NB4 (cell line): Measurements from ENCODE around the gene CLEC18C.
"Not testable (repeated sequence)": the region's sequence is repeated elsewhere in the genome, so short reads cannot be mapped to it uniquely, and the experiment has no call there.

Source experiments
- DNase-seq: peaks from one replicate; pipeline ENCODE4 v3.0.0; 2010; ENCODE audit warnings: low read depth
- H3K4me3 ChIP-seq: one replicate; pipeline ENCODE4 v1.5.1; 2011; ENCODE audit warnings: mild to moderate bottlenecking, low read depth, low read length, moderate library complexity
- MYC ChIP-seq: IDR thresholded peaks from 2 replicates; pipeline ENCODE4 v1.6.1; 2011; ENCODE audit warnings: low read depth, low read length
- POLR2A ChIP-seq: IDR thresholded peaks from 2 replicates; pipeline ENCODE4 v1.6.1; 2011; ENCODE audit warnings: mild to moderate bottlenecking; ENCODE audit not compliant: insufficient read length; ENCODE audit errors: extremely low read depth
- TF ChIP-seq, protein P1 (sequence below): IDR thresholded peaks from one replicate; pipeline ENCODE4 v1.5.1; 2012; ENCODE audit warnings: low read depth, low read length
- TF ChIP-seq, protein P2 (sequence below): IDR thresholded peaks from 2 replicates; pipeline ENCODE4 v1.6.1; 2011; ENCODE audit warnings: low read depth, low read length

Gene CLEC18C

DNA sequence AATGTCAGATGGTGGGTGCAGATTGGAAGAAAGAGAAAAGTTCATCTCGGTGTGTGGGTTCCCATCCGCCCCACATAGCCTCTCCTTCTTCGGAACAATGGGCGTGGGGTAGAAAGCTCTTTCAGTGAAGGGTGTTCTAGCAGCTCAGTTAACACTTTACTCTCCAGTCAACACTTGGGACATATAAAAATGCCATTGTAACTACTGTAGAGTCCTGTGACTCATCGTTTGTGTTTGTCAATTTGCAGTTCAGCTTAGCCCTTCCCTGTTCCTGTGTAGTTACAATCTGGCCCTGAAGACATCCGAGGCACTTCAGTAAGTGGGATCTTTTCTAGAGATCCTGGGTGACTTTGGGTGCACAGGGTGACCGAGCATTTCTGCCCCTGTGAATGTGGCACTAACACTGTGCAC lies 11.5 kb upstream of the CLEC18C start:
- no peak overlapping the region for H3K4me3 ChIP-seq
- TF ChIP-seq, protein P1, sequence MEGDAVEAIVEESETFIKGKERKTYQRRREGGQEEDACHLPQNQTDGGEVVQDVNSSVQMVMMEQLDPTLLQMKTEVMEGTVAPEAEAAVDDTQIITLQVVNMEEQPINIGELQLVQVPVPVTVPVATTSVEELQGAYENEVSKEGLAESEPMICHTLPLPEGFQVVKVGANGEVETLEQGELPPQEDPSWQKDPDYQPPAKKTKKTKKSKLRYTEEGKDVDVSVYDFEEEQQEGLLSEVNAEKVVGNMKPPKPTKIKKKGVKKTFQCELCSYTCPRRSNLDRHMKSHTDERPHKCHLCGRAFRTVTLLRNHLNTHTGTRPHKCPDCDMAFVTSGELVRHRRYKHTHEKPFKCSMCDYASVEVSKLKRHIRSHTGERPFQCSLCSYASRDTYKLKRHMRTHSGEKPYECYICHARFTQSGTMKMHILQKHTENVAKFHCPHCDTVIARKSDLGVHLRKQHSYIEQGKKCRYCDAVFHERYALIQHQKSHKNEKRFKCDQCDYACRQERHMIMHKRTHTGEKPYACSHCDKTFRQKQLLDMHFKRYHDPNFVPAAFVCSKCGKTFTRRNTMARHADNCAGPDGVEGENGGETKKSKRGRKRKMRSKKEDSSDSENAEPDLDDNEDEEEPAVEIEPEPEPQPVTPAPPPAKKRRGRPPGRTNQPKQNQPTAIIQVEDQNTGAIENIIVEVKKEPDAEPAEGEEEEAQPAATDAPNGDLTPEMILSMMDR = no peak
- no peak for TF ChIP-seq MYC
- TF ChIP-seq POLR2A = no peak
- TF ChIP-seq, protein P2, sequence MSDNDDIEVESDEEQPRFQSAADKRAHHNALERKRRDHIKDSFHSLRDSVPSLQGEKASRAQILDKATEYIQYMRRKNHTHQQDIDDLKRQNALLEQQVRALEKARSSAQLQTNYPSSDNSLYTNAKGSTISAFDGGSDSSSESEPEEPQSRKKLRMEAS = no peak
- DNase-seq = peak; percentile 34

DNA sequence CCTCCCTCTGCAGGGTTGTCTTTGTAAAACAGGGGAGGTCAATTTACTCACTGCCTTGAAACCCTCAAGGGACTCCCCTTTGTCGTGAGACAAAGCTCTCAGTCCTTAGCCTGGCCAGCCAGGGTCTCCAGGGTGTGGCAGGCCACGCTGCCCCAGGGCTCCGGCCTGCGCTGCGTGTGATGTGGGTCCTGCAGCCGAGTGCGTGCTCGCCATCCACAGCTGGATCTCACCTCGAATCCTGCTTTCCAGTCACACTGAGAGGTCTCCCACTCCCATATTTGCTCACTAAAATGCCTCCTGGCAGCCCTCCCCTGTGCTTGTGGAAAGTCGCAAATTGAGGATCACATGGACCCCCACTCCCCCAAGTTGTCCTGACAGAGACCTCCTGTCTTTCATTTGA lies 10.0 kb upstream of the CLEC18C start:
- no peak overlapping the region for H3K4me3 ChIP-seq
- no peak for DNase-seq
- TF ChIP-seq POLR2A (no peak), MYC (no peak)
- TF ChIP-seq, protein P1 = no peak
- TF ChIP-seq, protein P2 = no peak

DNA sequence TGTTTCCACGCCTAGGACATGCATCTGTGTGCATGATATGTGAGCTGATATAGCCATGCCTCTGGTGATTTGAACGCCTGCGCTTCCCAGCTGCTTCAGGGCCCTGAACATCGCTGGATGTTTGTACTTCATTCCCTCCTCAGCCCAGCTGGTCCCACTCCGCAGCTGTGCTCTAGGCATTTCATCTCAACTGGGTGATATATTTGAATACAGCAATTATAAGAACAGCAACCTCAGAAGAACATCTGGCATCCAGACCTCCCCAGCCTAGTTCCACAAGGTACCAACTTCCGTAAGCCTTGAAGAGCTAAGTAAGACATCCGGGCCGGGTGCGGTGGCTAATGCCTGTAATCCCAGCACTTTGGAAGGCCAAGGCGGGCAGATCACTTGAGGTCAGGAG lies 6.9 kb upstream of the CLEC18C start:
- not testable (repeated sequence) for H3K4me3 ChIP-seq, DNase-seq

DNA sequence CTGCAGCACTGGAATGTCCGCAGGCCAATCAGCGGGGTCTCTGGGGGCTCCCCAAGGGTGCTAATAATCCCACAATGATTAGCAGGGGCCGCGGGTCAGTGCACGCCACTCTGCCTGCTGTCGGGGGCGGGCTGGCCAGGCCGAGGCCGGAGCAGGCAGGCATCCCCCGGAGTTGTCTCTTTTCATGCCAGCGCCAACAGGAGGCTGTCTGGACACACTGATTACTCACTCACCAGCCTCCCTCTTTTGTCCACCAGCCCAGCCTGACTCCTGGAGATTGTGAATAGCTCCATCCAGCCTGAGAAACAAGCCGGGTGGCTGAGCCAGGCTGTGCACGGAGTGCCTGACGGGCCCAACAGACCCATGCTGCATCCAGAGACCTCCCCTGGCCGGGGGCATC lies 329 bp downstream of the CLEC18C start:
- H3K4me3 ChIP-seq, DNase-seq: not testable (repeated sequence)

DNA sequence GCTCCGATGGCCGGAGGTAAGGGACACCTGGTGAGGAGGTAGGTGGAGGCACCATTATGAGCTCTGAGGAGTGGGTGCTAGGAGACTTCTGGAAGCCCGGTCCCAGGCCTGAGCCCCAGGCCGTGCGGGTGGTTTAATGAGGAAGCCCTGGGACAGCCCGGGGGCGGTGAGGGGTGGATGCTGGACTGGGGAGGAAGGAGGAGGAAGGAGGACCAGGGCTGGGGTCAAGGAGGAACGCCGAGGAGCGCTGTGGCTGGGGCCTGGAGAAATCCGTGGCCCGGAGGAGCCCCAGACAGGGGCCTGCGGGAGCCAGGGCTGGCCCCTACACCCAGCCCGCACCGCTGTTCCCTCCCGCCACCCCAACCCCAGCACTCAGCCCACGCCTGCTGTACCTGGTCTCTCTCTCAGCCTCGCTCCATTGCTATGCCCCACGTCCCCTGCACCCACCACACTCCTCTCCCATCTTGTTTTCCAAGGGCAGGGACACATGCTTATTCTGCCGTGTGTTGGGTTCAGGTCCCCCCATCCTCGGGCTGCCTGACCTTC lies 873 bp downstream of the CLEC18C start:
- not testable (repeated sequence) for H3K4me3 ChIP-seq, DNase-seq

DNA sequence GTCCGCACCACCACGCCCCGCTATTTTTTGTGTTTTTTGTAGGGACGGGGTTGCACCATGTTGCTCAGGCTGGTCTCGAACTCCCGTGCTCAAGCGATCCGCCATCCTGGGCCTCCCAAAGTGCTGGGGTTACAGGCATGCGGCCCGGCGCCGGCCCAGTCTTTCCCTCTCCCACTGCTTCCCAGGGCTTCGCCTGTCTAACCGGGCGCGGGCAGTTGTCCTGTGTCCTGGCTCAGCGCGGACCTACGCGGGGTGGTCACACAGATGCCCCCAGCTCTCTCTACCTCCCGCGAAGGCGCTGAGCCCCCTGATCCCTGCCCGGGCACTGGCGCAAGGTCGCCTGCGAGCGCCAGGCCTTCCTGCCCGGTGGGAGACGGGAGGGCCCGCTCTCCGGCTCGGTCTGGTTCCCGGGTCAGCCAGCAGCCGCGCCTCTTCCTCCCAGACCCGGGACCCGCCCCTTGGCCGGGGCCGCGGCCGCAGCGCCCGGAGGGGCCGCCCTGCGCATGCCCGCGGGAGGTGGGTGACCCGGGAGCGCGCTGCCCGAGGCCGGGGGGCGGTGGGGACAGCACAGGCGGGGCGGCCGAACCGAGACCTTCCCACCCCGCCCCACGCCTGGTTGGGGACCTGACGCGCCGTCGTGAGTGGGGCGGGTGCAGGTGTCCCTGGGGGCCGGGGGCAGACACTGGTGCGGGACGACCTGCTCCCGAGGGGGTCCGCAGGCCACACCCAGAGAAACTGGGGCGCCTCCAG lies 14.4 kb downstream of the CLEC18C start:
- not testable (repeated sequence) for DNase-seq, H3K4me3 ChIP-seq

DNA sequence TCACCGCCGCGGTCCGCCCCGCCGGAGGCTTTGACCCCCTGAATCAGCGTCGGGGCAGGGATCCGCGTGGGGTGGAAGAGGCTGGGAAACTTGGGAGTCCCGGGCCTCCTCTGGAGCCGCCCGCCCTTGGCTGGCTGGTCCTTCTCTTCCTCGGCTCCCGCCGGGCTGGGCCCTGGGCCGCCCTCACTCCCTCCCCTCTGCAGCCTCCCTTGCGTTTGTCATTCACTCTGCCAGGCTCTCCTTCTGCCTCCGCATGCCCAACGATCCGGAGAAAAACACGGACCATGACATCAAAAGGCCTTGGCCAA lies 15.0 kb downstream of the CLEC18C start:
- not testable (repeated sequence) for H3K4me3 ChIP-seq, DNase-seq

DNA sequence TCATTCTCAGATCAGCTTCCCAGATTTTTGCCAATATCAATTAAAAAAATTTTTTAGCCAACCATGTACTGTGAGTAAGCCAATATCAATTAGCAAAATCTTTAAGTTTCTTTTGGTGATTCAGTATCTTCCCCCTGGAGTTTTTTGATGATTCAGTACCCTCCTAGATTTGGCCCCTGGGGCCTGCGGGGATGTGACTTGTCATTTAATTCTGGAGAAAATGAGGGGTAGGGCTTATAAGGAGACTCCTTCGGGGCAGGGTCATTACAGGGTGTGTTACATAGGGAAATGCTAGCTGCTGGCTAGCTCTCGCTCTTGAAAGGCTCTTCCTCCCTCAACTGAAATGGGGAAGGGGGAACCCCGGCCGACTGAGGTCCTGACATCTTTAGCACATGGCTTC lies 17.0 kb downstream of the CLEC18C start:
- H3K4me3 ChIP-seq, DNase-seq: not testable (repeated sequence)

DNA sequence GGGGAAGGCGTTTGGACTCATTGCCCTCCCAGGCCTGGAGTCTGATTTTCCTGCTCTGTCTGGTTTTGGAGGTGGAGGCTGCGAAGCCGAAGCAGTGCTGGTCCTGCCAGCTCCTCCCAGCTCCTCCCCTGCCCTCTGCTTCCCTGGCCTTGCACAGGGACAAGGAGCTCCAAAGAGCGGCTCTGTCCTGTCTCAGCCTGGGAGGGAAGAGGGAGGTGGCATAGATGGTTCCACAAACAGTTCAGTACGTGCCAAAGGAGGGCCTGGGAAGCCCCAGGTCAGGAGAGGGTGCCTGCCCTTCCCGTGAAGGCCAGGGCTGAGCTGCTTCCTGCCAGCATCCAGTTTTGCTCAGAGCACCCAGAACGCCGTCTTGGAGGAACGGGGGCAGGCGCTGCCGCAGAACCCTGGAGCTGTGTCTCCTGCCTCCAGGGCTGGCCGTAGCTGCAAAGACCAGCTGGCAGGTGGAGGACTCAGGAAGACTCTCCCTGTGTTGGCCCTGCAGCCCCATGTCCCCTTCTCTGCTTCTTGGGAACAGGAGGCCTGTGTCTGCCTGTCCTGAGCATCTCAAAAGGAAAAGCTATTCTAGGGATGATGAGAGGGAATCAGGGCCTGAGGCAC lies 23.2 kb downstream of the CLEC18C start:
- DNase-seq = not testable (repeated sequence)

DNA sequence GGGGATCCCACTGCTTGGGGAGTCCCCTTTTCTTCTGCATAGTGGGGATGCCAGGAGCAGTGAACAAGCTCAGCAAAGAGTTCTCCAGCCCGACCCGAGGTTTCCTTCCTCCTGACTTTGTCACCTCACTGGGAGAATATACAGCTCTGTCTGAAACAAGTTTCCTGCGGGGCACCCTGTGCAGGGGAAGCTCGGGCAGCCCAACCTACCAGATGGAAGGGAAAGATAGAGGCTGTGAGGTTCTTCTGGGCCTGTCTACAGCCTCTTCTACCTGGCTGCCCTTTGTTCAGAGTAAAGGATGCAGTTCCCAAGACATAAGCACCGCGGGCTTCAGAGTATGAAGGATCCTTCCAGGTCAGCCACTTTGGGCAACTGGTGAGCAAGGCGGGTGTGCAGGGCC lies 24.0 kb downstream of the CLEC18C start:
- not testable (repeated sequence) for DNase-seq, H3K4me3 ChIP-seq

More for the DNA sequence above, 23.2 kb downstream of the CLEC18C start:
- not testable (repeated sequence) for H3K4me3 ChIP-seq

DNA sequence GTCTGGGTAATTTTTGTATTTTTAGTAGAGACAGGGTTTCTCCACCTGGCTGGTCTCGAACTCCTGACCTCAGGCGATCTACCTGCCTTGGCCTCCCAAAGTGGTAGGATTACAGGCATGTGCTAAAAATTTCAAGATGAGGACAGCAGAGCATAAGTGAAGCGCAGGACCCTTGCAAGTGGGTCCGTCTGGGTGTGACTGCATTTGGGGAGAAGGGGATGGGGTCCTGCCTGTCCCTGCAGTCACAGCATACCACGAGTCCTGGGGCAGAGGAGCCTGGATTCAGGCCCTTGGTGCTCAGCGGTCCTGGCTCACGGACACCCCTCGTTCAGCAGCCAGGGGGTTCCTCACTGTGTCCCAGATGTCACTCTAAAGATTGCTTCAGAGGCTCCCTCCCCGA lies 24.6 kb downstream of the CLEC18C start:
- not testable (repeated sequence) for DNase-seq, H3K4me3 ChIP-seq

DNA sequence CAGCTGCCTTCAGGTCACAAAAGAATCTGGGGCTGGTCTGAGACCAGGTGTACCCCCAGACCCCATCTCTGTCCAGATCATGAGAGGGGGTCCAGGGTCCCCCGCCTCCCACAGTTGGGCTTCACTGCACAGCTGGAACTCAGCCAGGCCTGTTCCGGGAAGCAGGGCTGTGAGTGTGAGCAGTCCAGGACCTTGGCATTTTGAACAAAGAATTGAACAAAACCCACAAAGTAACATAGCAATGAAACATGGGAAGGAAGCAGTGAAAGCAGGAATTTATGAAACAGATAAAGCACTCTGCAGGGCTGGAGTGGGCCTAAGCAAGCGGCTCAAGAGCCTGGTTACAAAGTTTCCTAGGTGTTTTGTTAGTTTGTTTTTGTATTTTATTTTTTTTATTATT lies 25.1 kb downstream of the CLEC18C start:
- DNase-seq, H3K4me3 ChIP-seq: not testable (repeated sequence)

DNA sequence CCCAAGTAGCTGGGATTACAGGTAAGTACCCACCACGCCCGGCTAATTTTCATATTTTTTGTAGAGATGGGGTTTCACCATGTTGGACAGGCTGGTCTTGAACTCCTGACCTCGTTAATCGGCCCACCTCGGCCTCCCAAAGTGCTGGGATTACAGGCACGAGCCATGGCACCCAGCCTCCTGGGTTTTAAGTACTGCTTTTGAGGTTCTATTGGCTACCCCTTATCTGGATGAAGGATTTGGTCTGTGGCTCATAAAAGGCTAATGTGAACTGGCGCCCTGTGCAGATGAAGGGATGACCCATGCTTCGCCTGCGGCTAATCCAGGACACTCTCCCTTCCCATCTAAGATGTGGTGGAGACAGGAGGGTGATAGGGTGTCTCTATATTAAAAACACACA lies 25.6 kb downstream of the CLEC18C start:
- H3K4me3 ChIP-seq = not testable (repeated sequence)

DNA sequence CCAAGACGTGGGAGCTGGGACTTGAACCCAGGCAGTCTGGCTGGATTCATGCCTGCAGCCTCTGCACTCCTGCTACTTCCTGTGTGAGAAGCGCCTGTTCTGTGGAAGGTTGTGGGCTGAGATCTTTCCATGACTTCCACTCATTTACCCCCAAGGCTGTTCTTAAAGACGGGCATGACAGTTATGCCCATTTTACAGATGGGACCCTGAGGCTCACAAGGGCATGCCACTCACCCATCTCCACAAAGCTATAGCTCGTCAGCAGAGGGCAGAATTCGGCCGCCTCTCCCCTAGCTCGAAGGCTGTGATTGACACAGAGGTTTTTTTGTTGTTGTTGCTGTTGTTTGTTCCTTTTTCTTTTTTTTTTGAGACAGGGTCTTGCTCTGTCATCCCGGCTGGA lies 26.5 kb downstream of the CLEC18C start:
- DNase-seq, H3K4me3 ChIP-seq: not testable (repeated sequence)

More for the DNA sequence above, 25.6 kb downstream of the CLEC18C start:
- not testable (repeated sequence) for DNase-seq

DNA sequence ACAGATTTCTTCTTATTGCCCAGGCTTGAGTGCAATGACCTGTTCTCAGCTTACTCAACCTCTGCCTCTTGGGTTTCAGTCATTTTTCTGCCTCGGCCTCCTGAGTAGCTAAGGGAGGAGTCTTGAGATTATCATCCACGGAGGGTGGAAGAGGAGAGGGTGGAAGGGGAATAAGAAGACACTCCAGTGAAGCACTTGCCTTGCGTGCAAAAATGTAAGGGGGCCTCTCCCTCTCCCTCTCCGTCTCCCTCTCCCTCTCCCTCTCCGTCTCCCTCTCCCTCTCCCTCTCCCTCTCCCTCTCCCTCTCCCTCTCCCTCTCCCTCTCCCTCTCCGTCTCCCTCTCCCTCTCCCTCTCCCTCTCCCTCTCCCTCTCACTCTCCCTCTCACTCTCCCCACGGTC lies 29.9 kb downstream of the CLEC18C start:
- not testable (repeated sequence) for H3K4me3 ChIP-seq, DNase-seq

DNA sequence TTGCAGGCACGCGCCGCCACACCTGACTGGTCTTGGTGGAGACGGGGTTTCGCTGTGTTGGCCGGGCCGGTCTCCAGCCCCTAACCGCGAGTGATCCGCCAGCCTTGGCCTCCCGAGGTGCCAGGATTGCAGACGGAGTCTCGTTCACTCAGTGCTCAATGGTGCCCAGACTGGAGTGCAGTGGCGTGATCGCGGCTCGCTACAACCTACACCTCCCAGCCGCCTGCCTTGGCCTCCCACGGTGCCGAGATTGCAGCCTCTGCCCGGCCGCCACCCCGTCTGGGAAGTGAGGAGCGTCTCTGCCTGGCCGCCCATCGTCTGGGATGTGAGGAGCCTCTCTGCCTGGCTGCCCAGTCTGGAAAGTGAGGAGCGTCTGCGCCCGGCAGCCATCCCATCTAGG lies 30.4 kb downstream of the CLEC18C start:
- H3K4me3 ChIP-seq, DNase-seq: not testable (repeated sequence)
